NCI-H2107 treated with DMSO at 0.1 percent for 48 hours (cell line): Measurements from ENCODE around the gene ADAMTS12.
"Not testable (repeated sequence)": the region's sequence is repeated elsewhere in the genome, so short reads cannot be mapped to it uniquely, and the experiment has no call there.

Experiments
- DNase-seq: peaks from one replicate; lab custom pipeline; 2025; ENCODE audit not compliant: unreplicated experiment; lab: John Stamatoyannopoulos, UW

The ADAMTS12 gene

DNA sequence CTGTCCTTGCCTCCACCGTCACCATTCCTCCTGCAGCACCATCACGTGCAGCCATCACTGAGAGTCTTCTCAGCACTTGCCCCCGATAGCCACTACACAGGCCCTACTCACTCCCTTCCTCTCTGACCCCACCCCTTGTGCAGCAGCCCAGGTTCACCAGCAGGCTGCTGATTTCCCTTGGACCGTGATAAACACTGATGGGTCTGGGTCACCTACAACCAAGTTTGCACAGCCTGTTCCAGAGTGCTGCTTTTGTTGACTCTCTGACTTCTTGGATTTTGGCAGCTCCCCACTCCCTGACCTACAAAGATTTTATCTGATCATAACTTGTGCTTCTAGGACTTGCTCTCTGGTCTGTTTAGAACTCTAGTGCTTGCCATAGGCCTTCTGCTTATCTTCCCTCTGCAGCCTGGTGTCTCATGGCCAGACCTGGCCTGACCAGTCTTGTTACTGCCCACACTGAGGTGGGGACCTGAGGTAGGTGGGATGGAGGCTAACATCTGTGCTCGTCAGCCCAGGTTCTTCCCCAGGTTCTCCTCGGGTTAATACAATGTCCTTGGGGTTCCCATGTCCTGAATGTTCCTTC is 341.7 kb downstream of the ADAMTS12 start:
- no peak for DNase-seq

DNA sequence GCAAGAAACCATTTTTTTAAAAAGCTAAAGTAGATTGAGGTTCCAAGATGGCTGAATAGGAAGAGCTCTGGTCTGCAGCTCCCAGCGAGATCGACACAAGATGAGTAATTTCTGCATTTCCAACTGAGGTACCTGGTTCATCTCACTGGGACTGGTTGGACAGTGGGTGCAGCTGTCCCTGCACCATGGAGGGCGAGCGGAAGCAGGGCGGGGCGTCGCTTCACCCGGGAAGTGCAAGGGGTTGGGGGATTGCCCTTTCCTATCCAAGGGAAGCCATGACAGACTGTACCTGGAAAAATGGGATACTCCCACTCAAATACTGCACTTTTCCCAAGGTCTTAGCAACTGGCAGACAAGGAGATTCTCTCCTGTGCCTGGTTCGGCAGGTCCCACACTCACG is 352.0 kb downstream of the ADAMTS12 start:
- not testable (repeated sequence) for DNase-seq

DNA sequence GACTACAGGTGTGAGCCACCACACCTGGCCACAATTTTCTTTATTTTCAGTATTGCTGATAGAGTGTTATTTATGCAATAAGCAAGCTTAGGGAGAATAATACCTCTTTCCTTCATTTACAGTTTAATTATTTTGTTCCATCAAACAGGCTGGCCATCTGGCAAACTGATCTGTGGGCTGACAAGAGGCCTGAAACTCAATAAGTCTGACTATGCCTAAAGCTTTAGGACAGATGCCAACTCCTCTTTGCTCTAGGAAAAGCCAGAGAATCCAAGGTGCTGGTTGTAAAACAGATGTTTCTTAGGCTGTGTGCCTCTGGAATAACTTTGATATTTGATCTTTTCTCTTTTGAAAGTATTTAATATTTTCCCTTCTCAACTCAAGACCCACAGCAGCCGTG is 352.6 kb downstream of the ADAMTS12 start:
- DNase-seq = no peak

DNA sequence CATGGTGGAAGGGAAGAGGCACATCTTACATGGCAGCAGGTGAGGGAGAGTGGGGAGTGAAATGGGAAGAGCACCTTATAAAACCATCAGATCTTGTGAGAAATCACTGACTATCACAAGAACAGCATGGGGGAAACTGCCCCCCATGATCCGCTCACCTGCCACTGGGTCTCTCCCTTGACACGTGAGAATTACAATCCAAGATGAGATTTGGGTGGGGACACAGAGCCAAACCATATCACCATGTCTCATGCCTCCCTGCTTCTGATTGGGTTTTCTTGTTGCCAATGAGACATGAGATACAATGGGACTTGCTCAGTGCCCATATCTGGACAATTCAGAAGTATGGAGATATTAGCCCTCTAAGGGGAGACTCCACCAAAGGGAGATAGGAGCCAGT is 353.6 kb downstream of the ADAMTS12 start:
- DNase-seq = no peak

DNA sequence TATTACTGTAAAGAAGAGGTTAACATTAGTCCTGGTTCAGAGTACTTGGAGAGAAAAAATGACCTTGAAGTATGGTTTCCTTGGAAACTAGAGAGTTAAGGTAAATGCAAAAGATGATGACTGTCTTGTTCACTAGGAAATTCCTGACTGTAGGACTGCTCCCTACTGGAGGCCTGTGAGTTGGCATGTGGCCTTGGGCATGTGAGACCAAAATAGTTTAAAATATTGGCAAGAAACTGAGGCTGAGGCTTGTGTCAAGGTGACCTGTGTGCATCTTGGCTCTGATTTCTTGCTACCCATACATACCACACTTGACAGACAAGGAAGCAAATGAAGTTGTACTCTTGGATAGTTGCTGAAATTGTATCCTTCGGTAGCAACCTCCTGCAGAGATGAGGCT is 354.6 kb downstream of the ADAMTS12 start:
- no peak for DNase-seq

DNA sequence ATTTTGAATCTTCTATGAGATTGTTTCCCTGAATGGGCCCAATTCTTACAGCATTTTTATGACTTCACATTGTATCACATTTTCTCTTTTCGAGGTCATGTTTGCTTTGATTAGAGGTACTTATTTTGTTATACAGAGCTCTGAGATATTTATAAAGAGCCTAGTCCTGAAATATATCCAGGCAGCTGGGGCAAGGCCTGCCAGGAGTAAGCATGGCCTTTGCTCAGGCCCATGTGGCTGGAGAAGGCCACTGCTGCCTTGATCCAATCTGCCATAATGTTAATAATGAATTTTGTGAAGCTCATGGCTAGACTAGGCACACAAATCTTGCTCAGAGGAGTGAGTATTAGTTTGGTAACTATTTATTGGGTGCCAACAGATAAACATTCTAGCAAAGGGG is 355.0 kb downstream of the ADAMTS12 start:
- no peak for DNase-seq

DNA sequence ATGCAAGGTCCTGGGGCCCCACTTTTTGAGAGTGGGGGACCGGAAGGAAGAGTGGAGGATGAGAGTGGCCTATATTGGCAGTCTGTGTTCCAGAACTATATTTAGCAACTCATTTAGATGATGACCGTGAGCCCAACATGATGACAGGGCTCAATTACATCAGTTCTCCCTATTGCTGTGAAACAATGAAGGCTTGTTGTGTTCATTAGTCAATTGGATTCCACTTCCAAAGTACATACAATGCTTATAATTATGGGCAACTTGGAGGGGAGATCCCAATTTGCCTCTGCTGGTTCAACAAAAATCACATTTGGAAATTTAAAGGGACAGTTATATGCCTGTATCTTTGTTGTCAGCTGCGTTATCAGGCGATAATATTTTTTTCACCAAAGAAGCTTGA is 360.0 kb downstream of the ADAMTS12 start:
- no peak for DNase-seq

DNA sequence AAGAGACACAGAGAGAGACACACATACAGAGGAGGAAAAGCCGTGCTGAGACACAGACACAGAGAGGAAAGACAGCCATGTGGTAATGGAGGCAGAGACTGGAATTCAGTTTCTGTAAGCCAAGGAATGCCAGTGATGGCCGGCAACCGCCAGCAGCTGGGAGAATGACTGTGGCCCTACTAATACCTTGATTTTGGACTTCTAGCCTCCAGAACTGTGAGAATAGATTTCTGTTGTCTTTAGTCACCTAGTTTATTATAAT is 360.8 kb downstream of the ADAMTS12 start:
- DNase-seq = no peak

DNA sequence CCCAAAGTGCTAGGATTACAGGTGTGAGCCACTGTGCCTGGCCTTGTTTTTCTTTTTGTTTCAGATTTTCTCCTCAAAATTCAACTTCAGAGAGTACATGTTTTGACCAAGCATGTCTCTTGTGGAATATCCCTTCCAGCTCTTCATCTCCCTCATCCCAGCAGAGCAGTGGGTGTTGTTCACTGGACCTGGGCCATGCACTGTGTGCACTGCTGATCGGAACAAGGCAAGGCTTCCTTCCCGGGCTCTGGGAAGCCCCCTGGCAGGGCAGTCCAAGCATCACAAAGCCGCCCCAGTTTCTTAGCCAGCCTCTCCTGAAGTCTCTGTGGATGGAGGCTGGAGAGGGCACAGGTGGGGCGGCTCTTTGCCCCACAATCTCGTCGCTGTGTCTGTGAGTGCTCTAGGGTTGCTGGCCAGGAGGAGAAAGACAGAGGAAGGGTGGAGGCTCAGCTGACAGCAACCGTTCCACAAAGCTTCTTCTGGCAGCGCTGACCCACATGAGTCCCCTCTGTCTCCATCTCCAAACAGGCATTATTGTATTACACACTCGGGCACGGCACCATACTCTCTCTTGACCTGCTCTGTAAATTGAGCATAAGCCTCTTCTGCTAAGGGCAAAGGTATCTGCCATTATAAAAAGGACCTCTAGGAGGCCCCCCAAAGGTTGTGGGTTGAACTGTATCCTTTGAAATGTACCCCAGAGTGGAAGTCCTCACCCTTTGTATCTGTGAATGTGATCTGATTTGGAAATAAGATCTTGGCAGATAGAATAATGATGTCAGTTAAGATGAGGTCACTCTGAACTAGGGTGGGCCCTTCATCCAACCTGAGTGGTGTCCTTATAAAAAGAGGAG is 361.4 kb downstream of the ADAMTS12 start:
- no peak for DNase-seq

DNA sequence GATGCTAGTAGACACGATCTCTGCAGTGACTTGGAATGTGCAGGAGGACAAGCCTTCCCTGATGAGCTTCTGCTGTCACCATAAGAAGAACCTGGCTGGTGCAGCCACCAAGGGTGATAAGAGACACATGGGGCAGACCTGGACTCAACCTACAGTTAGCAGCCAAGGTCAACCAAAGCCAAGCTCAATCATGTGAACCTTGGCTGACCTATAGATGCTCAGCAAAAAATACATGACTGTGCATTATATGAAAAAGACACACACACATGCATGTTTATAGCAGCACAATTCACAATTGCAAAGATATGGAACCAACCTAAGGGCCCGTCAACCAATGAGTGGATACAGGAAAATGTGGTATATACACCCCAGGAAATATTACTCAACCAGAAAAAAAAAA is 364.1 kb downstream of the ADAMTS12 start:
- DNase-seq = no peak

DNA sequence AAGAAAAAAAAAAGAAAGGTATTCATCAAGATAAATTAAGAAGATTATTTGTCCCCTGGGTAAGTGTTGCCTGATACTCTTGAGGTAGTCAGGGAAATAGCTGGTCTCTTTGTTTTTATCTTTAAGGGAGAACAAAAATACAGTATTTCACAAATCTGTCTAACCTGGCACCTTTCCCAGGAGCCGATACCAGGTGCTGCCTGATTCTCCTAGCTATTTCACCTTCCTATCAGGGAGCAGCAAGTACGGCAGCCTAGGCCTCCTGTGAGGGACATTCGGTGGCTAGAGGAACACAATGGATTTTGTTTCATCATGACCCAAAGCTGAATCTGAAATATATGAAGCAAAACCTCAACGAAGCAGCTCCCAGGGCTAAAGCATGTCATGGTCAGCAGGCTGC is 365.0 kb downstream of the ADAMTS12 start:
- DNase-seq = no peak

DNA sequence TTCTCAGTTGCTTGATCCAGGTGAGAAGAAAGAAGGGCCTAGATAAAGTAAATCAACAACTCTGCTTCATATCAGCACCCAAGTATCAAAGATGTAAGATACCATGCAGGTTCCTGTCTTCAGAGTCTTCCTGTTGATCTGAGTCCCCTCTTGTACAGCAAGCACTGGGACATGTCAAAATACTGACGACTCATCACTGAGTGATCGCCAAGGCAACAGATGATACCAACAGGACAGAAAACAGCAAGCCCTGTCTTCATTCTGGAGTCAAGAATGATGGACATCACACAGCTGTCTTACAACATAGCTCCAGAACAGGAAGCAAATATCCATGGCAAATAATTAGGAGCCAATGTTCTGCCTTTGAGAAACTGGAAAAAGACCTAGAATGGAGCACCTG is 367.3 kb downstream of the ADAMTS12 start:
- DNase-seq = no peak

DNA sequence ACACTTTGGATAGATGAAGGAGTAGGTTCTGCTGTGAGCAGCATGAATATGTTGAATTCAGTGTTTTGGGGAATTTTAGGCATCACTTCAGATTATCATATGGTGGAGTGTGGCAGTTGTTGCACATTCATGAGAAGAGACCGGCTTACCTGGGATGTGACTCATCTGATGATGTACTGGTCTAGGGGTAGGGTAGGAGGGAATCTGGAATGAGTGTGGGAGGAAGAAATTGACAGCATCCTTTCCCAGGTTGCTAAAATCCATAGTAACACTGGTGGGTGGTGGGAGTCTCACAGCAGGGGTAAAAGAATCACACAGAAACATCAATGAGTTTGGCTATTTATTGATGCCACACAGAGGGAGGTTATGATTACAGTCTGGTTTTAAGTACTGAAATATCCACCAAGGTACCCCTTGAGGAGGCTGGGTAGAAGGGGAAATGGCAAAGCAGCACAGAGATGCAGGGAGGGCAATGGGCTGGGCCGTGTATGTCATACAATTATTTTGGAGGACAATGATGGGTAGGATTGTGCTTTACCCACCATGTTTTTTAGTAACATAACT is 368.5 kb downstream of the ADAMTS12 start:
- DNase-seq = no peak

DNA sequence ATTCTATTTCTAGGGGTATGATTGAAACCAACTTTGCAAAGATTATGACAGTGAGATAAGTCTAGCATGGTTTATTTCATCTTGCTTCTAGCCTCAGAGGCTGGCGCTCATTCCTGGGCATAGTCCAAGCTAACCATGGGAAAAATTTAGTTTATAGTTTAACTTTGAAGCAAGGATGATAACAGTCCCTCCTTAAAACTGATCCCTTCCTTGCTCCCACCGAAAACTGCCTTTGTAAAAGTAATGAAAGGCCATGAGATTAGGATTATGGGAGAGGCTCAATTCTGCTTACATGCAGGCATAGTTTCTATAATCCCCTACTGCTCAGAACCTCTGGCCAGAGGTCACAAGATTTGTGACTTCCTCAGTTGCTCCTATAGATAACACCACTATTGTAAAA is 375.4 kb downstream of the ADAMTS12 start:
- no peak for DNase-seq

DNA sequence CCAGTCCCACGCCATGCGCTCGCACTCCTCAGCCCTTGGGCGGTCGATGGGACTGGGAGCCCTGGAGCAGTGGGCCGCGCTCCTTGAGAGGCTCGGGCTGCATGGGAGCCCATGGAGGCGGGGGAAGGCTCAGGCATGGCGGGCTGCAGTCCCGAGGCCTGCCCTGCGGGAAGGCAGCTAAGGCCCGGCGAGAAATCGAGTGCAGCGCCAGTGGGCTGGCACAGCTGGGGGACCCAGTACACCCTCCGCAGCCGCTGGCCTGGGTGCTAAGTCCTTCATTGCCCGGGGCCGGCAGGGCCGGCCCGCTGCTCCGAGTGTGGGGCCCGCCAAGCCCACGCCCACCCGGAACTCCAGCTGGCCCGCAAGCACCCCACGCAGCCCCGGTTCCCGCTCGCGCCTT is 376.4 kb downstream of the ADAMTS12 start:
- not testable (repeated sequence) for DNase-seq

DNA sequence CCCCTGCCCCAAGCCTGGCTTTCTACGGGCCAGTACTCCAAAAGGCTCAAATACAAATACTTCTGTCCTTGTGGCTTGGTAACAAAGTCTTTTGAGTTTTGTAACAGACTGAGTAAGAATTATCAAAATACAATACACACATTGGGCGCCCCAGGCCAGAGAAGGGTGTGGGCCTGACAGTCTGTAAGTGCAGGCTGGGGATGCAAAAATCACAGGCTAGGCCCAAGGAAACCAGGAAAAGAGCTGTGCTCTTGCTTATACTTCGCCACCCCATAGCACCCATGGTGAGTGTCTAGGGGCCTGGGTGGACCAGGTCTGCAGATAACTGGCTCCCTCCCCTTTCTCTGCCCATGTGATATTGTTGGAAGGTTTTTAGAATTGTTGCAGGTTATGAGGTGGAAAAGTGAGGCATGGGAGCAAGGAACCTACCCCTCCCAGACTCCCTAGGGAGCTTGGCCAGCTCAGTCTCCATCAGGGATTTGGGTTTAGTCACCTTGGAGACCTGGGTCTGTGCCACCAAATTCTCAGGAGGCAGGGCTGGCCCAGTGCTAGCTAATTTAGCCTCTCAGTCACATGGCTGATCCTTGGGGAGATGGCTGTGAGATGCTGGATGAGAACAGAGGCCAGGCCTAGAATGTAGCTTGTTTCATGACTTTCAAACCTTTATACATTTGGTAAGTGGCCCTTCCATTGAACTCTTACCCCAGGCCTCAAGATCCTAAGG is 378.2 kb downstream of the ADAMTS12 start:
- no peak for DNase-seq

DNA sequence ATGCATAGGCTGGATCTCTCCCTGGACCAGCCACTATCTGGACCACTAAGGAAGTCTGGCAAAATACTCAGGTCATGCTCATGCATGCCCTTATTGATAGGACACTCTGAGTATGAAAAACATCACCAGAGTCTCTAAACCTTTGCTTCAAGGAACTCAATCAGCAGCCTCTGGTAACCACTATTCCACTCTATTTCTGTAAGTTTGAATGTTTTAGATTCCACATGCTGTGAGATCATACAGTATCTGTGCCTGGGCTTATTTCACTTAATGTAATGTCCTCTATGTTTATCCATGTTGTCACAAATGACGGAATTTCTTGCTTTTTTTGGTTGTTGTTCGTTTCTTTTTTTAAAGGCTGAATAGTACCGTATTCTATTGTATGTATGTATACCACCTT is 382.8 kb downstream of the ADAMTS12 start:
- DNase-seq = no peak

DNA sequence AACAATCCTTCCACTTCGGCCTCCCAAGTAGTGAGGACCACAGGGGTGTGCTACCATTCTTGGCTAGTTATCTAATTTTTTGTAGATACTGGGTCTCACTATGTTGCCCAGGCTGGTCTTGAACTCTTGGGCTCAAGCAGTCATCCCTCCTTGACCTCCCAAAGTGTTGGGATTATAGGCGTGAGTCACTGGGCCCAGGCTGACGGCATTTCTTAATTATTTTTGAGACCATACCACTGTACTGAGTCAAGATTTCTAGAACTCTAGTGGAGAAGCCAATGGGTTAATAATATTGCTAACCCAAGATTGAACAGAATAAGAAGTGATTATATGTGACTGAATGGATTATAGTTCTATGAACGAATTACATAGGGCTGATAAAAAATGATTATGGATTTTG is 384.4 kb downstream of the ADAMTS12 start:
- DNase-seq = no peak

DNA sequence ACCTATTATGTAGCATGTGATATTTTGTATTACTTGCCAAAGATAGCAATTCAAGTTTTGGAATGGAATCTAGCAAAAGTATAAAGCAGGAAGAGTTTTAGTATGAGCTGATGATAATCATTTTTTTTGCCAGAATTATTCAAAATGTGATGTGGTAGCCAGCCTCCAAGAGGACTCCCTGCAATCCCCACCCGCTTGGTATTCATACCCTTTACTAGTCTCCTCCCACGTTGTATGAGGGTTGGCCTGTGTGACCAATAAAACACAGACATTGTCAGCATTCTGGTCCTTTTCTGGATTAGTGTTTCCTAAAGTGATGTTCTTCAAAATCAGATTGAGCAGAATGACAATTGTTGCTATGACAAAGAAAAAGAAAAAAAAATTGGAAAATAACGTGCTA is 387.2 kb downstream of the ADAMTS12 start:
- no peak for DNase-seq

DNA sequence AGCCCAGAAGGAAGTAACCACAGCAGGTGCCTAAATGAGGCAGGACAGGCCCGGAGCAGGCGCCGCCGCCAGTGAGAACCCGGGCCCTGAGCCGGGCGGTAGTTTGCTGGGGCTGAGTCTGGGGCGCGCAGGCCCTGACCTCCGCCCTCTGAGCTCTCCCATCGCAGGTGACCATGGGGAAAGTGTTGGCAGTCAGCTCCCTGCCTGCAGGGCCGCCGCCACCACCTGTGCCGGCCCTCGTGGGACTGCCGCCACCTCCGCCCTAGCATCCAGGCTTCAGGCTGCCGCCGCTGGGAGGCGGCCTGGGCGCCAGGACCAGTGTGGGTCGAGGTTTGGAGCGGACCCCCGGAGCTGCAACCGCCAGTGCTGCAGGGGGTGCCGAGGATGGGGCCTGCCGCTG is 389.9 kb downstream of the ADAMTS12 start:
- no peak for DNase-seq

DNA sequence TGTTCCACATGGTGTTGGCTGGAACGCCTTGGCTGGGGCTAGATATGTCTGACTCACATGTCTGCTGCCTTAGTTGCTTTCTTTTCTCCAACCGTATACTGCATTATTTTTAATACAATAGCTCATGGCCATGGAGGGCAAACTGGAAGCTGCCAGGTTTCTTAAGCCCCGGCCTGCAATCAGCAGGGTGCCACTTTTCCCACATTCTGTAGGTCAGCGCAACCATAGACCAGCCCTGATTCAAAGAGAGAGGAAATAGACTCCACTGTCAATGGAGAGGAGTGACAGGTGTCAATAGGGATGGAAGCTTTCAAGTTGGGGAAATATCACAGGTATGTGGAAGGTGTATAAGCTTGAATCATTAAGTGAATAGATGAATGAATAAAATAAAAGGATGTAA is 390.5 kb downstream of the ADAMTS12 start:
- DNase-seq = no peak

DNA sequence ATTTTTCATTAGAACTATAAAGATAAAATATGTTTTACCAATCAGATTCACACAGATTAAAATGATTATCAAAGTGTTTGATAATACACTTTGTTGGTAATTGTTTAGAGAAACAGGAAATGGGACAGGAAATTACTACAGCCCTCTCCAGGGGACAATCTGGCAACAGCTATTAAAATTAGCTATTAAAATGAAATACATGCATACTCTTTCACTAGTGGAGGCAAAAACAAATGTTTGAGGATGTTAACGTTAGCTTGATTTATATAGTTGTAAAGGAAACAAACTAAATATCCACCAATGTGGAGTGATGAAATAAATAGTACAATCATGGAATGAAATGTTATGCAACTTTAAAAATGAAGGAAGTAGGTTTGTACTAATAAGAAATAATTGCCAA is 397.3 kb downstream of the ADAMTS12 start:
- no peak for DNase-seq
